Endothelial cell of hepatic sinusoid (primary cell): ENCODE results near the gene PLCB3.

ENCODE experiments used
- in situ Hi-C: cut with HindIII; loops from 2 replicates; pipeline ENCODE4 v1.10.0; 2017; ENCODE audit warnings: low sequenced_read_pairs

The PLCB3 gene

GRCh38 chr11:64284048-64284961, 33.0 kb downstream of the PLCB3 start, which contains the start of gene BAD:
Gene BAD, minus strand, starts transcription at chr11:64284665. Its CDS starts 297 bp downstream, at chr11:64284368.
- in situ Hi-C loops, result no loop called here

GRCh38 chr11:64284962-64285884, 33.9 kb downstream of the PLCB3 start, which contains the start of gene GPR137:
Gene GPR137, plus strand, starts transcription at chr11:64285848. Its CDS starts 677 bp downstream, at chr11:64286525.
- in situ Hi-C loops, result no loop called here

- in situ Hi-C loops, result no loop called here
These were observed 34.8 kb downstream of the PLCB3 start for GRCh38 chr11:64285885-64286800.

GRCh38 chr11:64286801-64287159, 35.5 kb downstream of the PLCB3 start:
- in situ Hi-C loops, result no loop called here

- in situ Hi-C loops, result no loop called here
These were observed 36.5 kb downstream of the PLCB3 start for GRCh38 chr11:64287676-64288352.

GRCh38 chr11:64288353-64288750, 37.0 kb downstream of the PLCB3 start:
- in situ Hi-C loops, result no loop called here

- in situ Hi-C loops, result no loop called here
These were observed 37.8 kb downstream of the PLCB3 start for GRCh38 chr11:64289002-64289564.

GRCh38 chr11:64290352-64291261, 39.3 kb downstream of the PLCB3 start:
- in situ Hi-C loops, result no loop called here

- in situ Hi-C loops, result no loop called here
These were observed 40.0 kb downstream of the PLCB3 start, which contains the start of gene KCNK4 for GRCh38 chr11:64291262-64291751. Gene KCNK4, plus strand, starts transcription at chr11:64291302. Its CDS starts 1,717 bp downstream, at chr11:64293019.

GRCh38 chr11:64291752-64292459, 40.6 kb downstream of the PLCB3 start:
- in situ Hi-C loops, result no loop called here

- in situ Hi-C loops, result no loop called here
These were observed 41.3 kb downstream of the PLCB3 start for GRCh38 chr11:64292460-64293254.

GRCh38 chr11:64294774-64295173, 43.4 kb downstream of the PLCB3 start:
- in situ Hi-C loops, result no loop called here

- in situ Hi-C loops, result no loop called here
These were observed 44.4 kb downstream of the PLCB3 start for GRCh38 chr11:64295760-64296159.

GRCh38 chr11:64296236-64296635, 44.9 kb downstream of the PLCB3 start:
- in situ Hi-C loops, result no loop called here

- in situ Hi-C loops, result no loop called here
These were observed 45.7 kb downstream of the PLCB3 start for GRCh38 chr11:64296830-64297698.
